HG02884 (cell line): ENCODE data around the gene PLXNA2.

Experiments
- ATAC-seq: cut with Tn5 transposase; IDR thresholded peaks from one replicate; pipeline ENCODE4 v1.9.1; 2021; ENCODE audit warnings: mild to moderate bottlenecking, moderate library complexity; ENCODE audit not compliant: unreplicated experiment

The PLXNA2 gene

DNA sequence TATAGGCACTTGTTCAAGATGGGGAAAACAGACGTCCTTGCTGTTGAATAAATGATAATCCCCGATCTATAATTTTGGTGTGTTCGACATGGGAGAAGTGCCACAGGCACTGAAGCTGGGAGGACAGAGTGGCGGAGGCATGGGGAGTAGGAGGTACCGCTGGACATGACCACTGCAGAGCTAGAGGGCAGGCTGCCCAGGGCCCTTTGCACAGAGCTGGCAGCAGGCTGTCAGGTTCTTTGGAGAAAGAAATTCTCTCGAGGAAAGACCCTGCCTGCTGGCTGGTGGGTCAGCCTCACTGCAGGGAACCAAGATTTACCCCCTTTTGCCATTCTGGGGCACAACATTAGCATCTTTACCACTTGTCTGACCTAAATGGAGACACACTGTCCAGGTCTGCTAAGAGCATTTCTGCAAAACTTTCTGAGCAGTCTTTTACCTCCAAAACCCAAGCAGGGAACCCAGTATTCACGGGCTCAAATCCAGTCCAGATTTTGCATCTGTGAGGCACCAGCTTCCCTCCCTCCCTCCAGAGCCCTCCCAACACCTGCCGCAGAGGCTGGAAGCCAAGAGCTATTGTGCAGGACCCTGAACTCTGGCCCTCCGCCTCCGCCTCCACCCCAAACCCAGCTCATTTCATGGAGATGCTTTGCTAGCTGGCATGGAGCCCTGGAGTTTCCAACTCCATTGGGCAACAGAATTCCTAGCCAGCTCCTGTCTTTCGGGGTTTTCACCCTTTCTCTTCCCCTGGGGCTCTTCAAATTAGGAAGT, 142.3 kb downstream of the PLXNA2 start:
- no peak for ATAC-seq

DNA sequence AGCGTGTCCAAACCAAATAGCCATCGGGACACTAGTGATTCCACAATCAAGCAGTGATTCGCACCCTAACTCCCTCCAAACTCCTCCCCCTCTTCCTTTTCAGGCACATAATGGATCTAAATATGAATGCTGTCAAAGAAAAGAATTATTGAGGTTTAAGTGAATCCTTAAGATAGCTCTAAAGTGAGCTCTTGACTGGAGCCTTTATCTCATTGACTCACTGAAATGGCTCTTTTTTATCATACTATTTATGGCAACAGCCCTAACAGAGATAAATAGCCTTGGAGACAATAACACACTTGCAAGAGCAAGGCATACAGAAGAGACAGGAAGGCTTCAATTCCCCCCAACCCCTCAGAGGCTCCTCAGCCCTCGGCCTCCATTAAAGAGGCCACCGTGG, 143.3 kb downstream of the PLXNA2 start:
- ATAC-seq = no peak

DNA sequence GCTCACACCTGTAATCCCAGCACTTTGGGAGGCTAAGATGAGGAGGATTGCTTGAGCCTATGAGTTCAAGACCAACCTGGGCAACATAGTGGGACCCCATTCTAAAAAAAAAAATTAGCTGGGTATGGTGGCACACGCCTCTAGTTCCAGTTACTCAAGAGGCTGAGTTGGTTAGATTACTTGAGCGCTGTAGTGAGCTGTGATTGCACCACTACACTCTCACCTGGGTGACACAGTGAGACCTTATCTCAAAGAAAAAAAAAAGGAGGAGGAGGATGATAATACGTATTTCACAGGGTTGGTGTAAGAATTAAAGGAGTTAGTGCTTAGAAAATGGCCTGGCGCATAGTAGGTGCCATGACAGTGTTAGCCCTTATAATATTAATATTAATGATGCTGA, 144.1 kb downstream of the PLXNA2 start:
- no peak for ATAC-seq

DNA sequence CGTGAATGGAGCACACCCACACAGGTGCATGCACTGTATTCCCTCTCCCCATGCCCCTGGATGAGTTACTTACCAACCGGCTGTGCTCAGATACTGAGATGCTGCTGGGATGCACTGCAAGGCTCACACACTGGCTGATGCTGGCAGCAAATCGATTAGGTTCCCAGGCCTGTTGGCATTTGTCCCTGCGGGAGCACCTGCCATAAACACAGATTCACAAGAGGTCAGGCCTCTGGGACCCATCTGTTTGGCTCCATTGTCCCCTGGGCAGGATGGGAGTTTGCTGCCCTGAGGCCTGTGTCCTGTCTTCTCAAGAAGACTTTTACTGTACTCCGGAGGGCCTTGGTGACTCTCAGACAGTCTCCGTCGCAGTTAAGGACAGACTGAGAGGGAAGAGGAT, 145.4 kb downstream of the PLXNA2 start:
- no peak for ATAC-seq

DNA sequence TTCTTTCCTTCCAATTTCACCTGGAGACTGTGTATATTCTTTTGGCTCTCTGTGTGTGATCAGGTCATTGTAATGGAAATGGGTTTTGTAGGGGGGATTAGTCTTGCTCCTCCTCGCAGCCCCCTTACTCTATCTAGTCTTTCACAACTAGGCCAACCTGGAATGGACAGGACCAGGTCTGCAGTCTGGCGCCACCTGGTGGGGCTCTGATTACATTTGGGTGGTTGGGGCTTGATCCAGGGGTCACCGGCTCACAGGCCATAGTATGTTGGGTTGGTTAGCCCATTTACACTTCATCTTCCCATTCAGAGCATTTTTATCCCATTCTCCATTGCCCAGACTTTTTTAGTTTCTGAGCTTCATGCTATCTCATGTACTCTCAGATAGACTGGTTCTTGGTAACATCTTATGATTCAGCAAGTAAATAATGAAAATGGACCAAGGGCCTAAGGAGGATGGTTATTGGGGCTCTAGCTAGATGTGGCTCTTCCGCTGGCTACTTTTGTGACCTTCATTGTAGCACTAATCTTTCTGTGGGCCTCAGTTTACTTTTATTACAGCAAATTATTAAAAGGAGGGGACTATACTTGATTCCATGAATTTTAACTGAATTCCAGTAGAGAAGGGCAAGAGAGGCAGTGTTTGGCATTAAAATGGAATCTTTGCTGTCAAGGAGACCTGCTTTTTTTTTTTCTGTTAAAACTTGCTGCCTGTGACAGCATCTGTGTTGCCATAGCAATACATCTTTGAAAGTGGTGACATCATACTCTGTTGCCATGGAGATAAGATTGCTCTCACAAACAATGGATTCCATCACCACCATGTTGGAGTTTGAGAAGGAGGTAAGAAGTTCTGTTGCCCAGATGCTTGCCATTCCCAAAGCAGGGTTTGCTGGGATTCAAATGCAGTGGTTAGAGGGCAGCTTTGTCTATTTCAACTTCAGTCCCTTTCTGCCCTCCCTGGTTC, 150.1 kb downstream of the PLXNA2 start:
- no peak for ATAC-seq

DNA sequence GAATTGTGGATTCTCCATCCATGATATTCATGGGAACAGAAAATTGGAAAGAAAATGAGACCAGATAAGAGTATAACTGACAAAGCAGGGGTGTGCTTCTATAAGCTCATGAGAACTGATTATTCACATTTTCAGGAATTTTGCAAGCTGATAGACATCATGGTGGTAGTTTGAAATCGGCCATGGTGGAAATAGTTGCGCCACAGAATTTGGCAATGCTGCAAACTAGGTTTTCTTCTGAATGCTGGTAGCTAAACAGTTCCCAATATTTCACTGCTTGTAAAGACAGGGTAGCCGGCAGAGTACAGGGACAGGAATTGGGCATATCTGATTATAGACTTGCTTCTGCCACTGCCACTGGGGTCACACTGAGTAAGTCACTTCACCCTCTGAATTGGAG, 151.1 kb downstream of the PLXNA2 start:
- ATAC-seq = no peak

DNA sequence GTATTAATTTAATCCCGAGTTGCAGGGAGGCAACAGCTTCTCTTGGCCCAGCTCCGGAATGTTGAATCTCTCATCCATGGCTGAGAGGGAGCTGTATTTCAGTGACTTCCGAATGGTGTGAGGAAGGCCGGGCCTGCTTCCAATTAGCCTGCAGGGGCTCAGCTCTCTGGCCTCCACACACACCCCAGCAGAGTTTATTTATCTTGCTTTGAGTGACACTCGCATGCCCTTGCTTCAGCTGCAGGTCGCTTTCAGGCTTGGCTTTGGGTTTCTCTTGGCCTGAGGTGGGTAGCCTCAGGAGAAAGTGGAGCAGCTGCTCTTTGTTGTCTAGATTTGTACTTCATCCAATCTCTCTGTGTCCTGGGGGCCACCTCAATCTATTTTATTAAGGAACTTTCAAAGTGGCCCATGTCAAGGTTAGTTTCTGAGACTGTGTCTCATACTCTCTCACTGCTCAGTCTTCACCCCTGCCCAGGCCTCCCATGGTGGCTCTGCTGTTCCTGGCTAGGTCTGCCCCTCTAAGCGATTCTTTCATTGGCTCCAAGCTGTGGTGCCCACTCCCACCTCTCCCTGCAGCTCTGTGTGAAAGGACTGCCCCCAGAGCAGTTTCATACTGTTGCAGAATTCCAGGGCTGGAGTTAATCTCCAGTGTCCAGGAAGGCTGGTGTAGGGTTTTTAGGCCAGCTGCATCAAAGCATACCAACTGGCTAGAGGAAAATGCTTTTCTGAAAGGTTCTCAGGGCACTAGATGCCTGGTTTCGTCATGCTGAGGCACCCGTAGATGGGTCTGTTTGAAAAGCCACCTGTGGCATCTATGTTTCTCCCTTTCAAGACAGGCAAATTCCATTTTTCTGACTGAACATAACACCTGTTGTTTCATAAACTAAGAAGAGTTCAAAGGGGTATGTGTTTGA, 153.5 kb downstream of the PLXNA2 start:
- no peak for ATAC-seq

DNA sequence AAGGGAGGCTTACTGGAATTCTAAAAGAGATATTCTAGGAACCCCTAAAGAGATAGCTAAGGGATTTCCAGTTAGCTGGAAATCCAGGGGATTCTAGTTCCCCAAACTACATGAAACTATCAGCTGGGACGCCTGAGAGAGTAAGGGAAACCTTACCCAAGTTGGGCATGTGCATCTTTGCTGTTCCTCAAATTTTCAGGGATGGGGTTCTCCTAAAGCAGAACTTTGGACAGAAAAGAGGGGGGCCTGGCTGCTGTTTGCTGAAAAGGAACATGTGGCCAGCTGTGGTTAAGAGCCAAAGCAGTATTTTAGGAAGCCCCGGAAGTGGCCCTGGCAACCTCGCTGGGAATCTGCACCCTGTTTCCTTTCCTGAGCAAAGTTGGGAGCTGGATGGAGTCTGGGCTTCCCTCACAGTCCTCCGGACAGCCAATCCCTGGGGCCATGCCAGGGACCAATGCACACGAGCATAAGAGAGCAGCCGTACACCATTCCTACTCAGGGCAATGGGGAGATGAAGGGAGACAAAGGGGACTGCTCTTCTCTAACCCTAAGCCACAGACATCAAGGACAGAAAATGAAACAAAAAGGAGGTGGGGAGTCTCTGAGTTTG, 154.3 kb downstream of the PLXNA2 start:
- ATAC-seq = no peak

DNA sequence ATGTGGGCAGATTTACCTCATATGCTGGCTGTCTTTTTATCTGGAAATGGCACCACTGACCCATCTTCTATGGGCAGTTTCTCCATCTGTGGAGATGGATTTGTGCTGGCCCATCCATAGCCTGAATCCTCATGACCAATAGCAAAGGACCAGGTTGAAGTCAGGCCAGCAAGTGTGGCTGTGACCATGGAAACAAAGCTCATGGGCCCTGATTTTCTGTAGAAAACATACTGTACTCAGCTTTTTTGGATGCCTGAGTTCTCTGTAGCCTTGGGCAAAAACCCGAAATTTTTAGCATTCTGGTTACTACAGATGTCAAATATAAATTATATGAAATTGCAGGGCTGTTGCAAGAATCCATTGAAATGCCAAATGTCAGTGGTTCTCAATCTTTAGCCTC, 155.0 kb downstream of the PLXNA2 start:
- ATAC-seq = no peak

DNA sequence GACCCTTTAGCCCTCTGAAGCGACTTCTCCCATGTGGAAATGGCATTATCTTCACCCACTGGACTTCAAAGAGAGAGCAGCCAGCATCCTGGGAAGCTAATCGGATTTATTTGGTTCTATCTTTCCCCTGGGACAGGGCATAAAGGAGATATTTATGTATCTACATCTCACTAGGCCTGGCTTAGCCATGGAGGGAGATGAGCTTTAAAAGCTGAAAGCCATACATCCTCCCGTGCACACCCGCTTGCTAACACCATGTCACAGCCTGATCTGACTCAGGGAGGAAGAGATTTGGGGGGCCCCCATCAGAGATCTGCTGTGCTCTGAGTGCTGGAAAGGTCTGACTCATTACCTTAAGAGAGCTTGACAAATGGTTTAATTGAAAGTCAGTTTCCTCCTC, 155.9 kb downstream of the PLXNA2 start:
- ATAC-seq = no peak

DNA sequence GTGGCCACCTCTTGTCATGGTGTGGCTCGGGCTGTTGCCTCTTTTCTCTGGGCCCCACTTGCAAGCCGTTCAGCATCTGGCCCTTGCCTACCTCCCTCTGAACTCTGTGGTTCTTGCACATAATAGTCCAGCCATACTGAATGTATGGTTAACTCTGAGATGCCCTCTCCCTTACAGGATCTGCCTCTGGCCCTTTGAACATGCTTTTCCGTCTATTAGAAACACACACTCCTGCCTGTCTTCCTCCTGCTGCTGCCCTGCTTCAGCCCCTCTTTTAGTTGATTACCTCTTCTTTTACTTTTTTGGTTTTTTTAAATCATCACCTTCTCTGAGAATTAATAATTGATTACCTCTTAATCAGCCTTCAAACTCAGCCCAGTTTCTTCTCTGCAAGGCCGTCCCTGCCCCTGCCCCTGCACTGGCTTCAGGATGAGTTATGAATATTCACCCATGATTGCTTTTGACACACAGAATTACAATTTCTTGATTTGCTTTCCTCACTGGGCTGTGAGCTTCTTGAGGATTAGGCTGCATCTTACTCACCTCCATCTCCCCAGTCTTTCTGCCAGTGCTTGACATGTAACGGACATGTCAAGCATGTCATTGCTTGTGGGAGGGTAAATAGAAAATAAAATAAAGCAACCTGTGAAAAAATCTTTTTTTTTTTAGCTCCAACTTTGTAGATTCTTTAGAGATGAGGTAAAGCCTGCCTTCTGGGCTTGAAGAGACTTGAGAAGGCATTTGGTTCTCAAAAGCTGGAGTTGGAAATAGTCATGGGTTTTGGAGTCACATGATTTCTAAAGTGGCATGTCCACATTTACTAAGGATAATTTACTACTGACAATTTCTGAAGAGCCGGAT, 158.3 kb downstream of the PLXNA2 start:
- ATAC-seq = no peak

DNA sequence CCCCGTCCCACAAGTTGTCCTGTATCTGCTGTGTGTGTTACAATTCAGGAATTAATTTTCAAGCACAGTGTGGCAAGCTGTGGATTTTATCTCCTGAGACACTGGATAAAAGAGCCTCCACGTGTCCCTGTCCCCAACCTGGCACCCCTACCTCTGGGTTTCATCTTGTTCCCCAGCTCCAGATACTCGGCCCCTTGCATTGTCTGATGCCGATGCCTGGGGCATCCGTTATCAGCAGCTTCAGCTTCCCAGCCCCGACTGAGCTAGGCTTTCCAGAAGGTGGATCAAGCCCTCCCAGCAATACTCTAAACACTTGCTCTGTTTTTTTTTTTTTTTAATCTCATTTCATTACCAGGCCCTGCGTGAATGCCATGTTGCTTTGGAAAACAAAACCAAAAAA, 159.4 kb downstream of the PLXNA2 start:
- ATAC-seq = no peak

DNA sequence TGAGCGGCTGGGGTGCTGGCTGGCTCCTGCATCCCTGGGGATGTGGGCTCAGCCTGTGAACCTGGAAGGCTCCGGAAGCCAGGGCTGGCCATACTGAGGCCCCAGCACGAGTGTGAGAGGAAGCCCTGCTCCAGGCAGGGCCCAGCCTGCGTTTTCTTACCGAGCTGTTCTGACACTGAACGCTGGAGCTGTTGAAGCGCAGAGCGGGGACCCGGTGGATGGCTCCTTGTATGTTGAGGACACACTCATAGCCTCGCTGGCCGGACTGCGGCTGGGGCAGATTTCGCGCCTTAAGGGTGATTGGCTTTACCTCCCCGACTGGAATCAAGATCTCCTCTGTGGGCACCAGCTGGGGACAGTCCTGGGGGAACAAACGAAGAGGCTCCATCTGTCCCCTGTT, 160.0 kb downstream of the PLXNA2 start:
- no peak for ATAC-seq

DNA sequence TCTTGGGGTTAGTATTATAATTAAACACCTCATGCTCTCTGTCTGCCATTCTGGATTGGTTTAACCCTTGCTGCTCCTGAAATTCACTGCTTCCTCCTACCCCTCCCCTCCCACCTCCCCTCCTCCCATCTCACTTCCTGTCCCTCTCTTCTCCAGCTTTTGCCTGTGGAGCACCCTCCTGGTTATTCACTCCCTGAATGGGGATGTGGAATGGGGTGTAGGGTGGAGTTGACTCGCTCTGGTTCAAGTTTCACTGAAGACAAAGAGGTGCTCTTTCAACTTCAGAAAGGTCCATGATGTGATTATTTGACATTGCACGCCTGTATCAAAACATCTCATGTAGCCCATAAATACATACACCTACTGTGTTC, 160.5 kb downstream of the PLXNA2 start:
- no peak for ATAC-seq

DNA sequence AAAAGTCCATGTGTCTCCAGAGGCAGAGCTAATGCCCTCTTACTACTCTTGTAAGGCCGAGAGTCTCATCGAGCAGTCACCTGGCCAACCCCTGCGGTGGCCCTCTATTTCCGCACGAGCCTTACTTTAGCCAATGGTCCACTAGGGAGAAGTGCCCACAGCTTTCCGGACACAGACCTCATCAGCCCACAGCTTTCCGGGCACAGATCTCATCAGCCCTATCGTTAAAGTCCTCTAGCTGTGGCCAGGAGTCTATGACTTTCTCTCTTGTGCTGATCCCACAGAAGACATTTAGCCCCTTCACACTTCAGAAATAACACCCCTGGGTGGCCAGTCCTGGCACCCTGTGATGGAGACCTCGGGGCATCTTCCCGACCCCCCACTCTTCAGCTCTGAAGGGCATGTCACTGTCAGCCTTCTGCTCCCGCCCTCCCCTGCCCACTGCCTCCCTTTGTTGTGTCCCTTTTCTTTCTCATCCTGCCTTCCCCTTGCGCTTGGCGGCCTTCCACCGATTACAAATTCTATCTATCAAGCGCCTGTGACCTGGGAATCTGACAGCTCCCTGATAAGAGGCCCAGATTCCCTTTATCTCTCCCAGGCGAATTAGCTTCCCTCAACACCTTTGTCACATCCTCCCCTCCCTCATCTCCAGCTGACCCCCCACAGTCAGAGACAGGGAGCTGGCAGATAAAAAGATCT, 161.0 kb downstream of the PLXNA2 start:
- no peak for ATAC-seq

DNA sequence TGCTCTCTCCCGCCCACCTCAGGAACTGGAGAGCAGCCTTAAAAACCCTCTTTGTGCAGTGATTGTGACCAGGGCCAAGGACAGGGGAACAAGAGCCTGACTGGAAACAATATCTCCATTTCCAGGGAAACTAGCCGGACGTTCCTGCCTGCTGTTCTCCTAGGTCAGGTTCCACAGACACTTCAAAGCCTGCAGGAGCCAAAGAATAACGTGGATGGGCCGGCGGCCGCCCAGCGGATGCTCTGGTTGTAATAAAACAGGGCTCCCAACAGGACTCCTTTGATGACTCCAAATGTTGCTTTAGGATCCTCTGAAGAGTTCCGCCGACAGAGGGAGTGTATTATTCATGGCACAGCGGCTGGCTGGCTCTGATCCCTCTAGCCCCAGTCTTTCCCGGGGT, 162.2 kb downstream of the PLXNA2 start:
- no peak for ATAC-seq

DNA sequence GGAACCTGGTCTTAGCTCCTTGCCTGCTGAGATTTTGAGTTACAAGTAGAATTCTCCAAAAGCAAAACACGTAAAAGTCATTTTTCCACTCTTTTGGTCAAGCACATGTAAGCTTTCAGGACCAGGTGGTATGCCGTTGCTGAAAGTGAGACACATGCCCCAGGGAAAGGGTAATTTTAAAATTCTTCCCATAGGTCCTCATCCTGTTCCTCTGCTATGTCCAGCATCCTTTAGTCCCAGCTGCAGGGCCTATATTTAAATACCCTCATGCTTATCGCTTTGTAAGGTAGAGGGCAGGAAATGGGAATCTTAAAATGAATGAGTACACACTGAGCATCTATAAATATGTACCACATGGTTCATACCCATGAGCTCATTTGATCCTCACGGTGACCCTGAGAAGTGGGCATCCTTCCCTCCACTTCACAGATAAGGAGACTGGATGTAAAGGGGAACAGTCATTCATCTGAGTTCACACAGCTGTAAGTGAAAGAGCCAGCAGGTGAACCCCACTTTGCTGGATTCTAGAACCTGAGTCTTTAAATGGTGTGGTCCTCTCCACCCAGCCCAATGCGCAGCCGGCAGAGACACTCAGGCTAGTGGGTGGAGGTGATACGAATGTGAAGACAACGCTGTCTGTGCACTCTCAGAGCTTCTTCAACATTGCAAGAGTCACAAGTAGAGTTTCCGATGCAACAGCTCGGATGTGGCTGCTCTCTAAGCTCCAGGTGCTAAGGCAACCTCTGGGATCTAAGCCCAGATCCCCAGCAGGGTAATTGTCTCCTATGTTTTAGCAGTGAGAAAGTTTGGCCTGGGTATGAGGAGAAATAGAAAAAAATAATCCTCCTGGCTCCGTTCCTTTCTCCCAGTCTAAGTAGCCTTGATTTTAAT, 163.5 kb downstream of the PLXNA2 start:
- no peak for ATAC-seq

DNA sequence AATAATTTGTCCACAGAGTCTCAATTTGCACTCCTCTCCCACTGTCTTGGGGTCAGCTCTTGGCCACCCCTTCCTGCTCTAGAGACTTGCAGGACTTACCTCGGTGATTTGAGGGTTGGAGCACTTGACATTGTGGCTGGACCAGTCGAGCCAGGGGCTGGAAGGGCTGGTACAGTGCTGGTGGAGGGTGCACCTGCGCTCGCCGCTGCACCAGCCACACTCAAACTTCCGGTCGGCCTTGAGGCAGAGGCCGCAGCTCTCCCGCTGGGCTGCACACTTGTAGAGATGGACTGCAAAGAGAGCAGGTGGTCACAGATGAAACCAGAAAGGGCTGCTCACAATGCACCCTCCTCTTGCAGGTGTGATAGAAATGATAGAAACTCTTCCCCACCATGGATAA, 165.0 kb downstream of the PLXNA2 start:
- no peak for ATAC-seq
